Panc1 (cell line): ENCODE data around the gene CTCFL. TPM values are rescaled to one million over a fixed set of nuclear protein-coding genes. Genes with fewer than 3 reads are reported as not detected.

ENCODE experiments used
- ATAC-seq: fragments of 200-7000 bp; cut with Tn5 transposase; 2 replicates; pipeline ENCODE4 v1.9.1; 2020; ENCODE audit warnings: mild to moderate bottlenecking, moderate library complexity
- BruUV-seq: library from RNA; stranded (reverse); fragments of 400-500 nt; replicated peaks from 2 replicates; lab custom pipeline; 2021; lab: Mats Ljungman, UMichigan
- CTCF ChIA-PET: fragments of 300-600 bp; sonication (Branson Sonifier 250); formaldehyde crosslinking; loops from one replicate; lab custom pipeline; 2022; ENCODE audit warnings: antibody characterized with exemption; lab: Charles Lee
- POLR2A ChIA-PET: fragments of 300-600 bp; sonication (Branson Sonifier 250); formaldehyde crosslinking; loops from one replicate; lab custom pipeline; 2022; ENCODE audit warnings: antibody characterized with exemption; lab: Charles Lee
- DNase-seq: peaks from one replicate; pipeline ENCODE4 v3.0.0-alpha.2; 2010; ENCODE audit warnings: low read depth, low spot score
- H3K27ac ChIP-seq: 2 replicates; pipeline ENCODE4 v1.5.1; 2011; ENCODE audit warnings: mild to moderate bottlenecking, low read length, inconsistent platforms
- H3K27me3 ChIP-seq: fragments of 200-500 bp; sonication (Bioruptor generic); 2 replicates; pipeline ENCODE4 v1.6.0; 2014; ENCODE audit warnings: low read length, inconsistent platforms; ENCODE audit not compliant: control insufficient read depth, insufficient read depth
- H3K36me3 ChIP-seq: fragments of 200-500 bp; sonication (Bioruptor generic); 2 replicates; pipeline ENCODE4 v1.5.1; 2014; ENCODE audit warnings: inconsistent platforms, mild to moderate bottlenecking, low read length, moderate library complexity; ENCODE audit not compliant: control insufficient read depth, insufficient read depth
- H3K4me1 ChIP-seq: 2 replicates; pipeline ENCODE4 v1.5.1; 2011; ENCODE audit warnings: inconsistent platforms, mild to moderate bottlenecking, low read length, moderate library complexity; ENCODE audit not compliant: control insufficient read depth, insufficient read depth
- H3K4me3 ChIP-seq, 2 experiments: 2 replicates each; pipeline ENCODE4 v1.5.1; 2011 to 2012; ENCODE audit warnings: low read depth in 2 of 2, low read length in 2 of 2, mild to moderate bottlenecking in 2 of 2, inconsistent platforms in 1 of 2, moderate library complexity in 1 of 2
- H3K9me3 ChIP-seq: fragments of 200-500 bp; sonication (Bioruptor generic); 2 replicates; pipeline ENCODE4 v1.5.1; 2014; ENCODE audit warnings: low read depth, mild to moderate bottlenecking, inconsistent platforms, low read length, moderate library complexity; ENCODE audit not compliant: control insufficient read depth, insufficient read depth
- POLR2AphosphoS5 ChIP-seq: IDR thresholded peaks from 2 replicates; pipeline ENCODE4 v1.6.1; 2012; ENCODE audit warnings: mild to moderate bottlenecking, low read depth, low read length, moderate library complexity
- SIN3A ChIP-seq: IDR thresholded peaks from 2 replicates; pipeline ENCODE4 v1.6.1; 2012; ENCODE audit warnings: low read depth, mild to moderate bottlenecking, low read length, moderate library complexity, borderline replicate concordance; ENCODE audit not compliant: insufficient read depth
- TCF7L2 ChIP-seq: IDR thresholded peaks from 2 replicates; pipeline ENCODE4 v1.6.1; 2011; ENCODE audit warnings: mild to moderate bottlenecking, low read depth, low read length, inconsistent platforms
- in situ Hi-C: cut with HindIII; loops from 2 replicates; pipeline ENCODE4 v1.10.0; 2016; ENCODE audit warnings: low sequenced_read_pairs, low pct_unique_long_range_greater_than_20kb
- intact Hi-C: fragments of 100-400 bp; cut with micrococcal nuclease; formaldehyde crosslinking; loops from one replicate; pipeline ENCODE4 v1.10.0; 2022; ENCODE audit not compliant: unreplicated experiment
- total RNA-seq: library from RNA; stranded (reverse); gene quantifications from one replicate; pipeline ENCODE4 v1.2.1, GENCODE V29; 2021; ENCODE audit not compliant: unreplicated experiment
- TF ChIP-seq, protein P1 (sequence below): fragments of 450-650 bp; IDR thresholded peaks from 2 replicates; pipeline ENCODE4 v1.5.1; 2017; ENCODE audit warnings: mild to moderate bottlenecking
- TF ChIP-seq, protein P2 (sequence below), 2 experiments: IDR thresholded peaks; 2 replicates each; pipeline ENCODE4 v1.6.1; 2011 to 2012; ENCODE audit warnings: low read depth in 2 of 2, control low read depth in 1 of 2, low read length in 1 of 2, mild to moderate bottlenecking in 1 of 2, moderate library complexity in 1 of 2; ENCODE audit not compliant: insufficient read depth in 1 of 2

Gene CTCFL
- total RNA-seq, 1 experiment from 2014 or later, result 0.05 TPM

GRCh38 chr20:57484772-57485171 lies 40.2 kb downstream of the CTCFL start:
- Histone ChIP-seq H3K9me3 (no peaks in the 10 kb centered on the region), H3K4me3 (no peak overlapping the region), H3K27me3 (no peaks in the 10 kb centered on the region), H3K4me1 (no peaks in the 10 kb centered on the region), H3K36me3 (no peaks in the 10 kb centered on the region), H3K27ac (no peak overlapping the region)
- in situ Hi-C loops (no loop called here), intact Hi-C loops (no loop called here)
- BruUV-seq, result no TSS peak
- DNase-seq, result no peak
- POLR2A ChIA-PET, result no interaction called here
- CTCF ChIA-PET, result no interaction called here
- ATAC-seq, result no peak
- no peak for TF ChIP-seq SIN3A
- TF ChIP-seq, protein P1, sequence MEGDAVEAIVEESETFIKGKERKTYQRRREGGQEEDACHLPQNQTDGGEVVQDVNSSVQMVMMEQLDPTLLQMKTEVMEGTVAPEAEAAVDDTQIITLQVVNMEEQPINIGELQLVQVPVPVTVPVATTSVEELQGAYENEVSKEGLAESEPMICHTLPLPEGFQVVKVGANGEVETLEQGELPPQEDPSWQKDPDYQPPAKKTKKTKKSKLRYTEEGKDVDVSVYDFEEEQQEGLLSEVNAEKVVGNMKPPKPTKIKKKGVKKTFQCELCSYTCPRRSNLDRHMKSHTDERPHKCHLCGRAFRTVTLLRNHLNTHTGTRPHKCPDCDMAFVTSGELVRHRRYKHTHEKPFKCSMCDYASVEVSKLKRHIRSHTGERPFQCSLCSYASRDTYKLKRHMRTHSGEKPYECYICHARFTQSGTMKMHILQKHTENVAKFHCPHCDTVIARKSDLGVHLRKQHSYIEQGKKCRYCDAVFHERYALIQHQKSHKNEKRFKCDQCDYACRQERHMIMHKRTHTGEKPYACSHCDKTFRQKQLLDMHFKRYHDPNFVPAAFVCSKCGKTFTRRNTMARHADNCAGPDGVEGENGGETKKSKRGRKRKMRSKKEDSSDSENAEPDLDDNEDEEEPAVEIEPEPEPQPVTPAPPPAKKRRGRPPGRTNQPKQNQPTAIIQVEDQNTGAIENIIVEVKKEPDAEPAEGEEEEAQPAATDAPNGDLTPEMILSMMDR, result no peak
- no peak for TF ChIP-seq TCF7L2
- TF ChIP-seq, protein P2, sequence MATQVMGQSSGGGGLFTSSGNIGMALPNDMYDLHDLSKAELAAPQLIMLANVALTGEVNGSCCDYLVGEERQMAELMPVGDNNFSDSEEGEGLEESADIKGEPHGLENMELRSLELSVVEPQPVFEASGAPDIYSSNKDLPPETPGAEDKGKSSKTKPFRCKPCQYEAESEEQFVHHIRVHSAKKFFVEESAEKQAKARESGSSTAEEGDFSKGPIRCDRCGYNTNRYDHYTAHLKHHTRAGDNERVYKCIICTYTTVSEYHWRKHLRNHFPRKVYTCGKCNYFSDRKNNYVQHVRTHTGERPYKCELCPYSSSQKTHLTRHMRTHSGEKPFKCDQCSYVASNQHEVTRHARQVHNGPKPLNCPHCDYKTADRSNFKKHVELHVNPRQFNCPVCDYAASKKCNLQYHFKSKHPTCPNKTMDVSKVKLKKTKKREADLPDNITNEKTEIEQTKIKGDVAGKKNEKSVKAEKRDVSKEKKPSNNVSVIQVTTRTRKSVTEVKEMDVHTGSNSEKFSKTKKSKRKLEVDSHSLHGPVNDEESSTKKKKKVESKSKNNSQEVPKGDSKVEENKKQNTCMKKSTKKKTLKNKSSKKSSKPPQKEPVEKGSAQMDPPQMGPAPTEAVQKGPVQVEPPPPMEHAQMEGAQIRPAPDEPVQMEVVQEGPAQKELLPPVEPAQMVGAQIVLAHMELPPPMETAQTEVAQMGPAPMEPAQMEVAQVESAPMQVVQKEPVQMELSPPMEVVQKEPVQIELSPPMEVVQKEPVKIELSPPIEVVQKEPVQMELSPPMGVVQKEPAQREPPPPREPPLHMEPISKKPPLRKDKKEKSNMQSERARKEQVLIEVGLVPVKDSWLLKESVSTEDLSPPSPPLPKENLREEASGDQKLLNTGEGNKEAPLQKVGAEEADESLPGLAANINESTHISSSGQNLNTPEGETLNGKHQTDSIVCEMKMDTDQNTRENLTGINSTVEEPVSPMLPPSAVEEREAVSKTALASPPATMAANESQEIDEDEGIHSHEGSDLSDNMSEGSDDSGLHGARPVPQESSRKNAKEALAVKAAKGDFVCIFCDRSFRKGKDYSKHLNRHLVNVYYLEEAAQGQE (IDR thresholded peaks at IDR 0.05; ENCODE audit: insufficient read depth in 1 of 2, low read depth in 2 of 2, low read length in 1 of 2), result no peak
- TF ChIP-seq POLR2AphosphoS5, result no peak

DNA sequence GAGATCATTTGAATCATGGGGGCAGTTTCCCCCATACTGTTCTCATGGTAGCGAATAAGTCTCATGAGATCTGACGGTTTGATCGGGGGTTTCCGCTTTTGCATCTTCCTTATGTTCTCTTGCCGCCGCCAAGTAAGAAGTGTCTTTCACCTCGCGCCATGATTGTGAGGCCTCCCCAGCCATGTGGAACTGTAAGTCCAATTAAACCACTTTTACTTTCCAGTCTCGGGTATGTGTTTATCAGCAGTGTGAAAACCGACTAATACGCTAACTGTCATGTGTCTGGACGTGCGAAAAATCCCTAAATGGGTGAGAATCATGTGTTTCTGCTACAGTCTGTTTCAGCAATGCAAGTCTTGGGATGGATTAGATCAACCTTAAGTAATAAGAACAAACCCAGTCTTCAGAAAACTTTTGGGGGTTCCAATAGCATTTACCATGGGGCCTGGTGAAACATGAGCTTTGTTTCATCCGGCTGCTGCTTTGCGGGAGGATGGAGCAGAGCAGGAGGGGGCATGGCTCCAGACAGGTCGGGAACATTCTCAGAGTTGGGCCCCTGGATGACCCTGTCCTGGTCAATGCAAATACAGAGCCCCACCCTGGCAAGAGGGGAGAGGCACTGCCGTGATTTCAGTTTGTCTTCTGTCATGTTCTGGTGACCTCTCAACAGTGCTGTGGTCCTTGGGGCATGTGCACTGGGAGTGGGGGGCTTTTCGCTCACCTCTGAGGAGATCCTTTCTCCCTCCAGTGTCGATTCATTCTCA lies 41.5 kb downstream of the CTCFL start:
- DNase-seq (no peak), ATAC-seq (no peak)
- Histone ChIP-seq H3K36me3 (no peaks in the 10 kb centered on the region), H3K9me3 (no peaks in the 10 kb centered on the region), H3K27me3 (no peaks in the 10 kb centered on the region), H3K4me1 (no peaks in the 10 kb centered on the region), H3K27ac (no peak overlapping the region), H3K4me3 (no peak overlapping the region)
- intact Hi-C loops, result no loop called here
- ChIA-PET CTCF (no interaction called here), POLR2A (no interaction called here)
- TF ChIP-seq, protein P2 (IDR thresholded peaks at IDR 0.05; ENCODE audit: insufficient read depth in 1 of 2, low read depth in 2 of 2, low read length in 1 of 2), result no peak
- TF ChIP-seq POLR2AphosphoS5, result no peak
- TF ChIP-seq TCF7L2, result no peak
- BruUV-seq, result no TSS peak
- in situ Hi-C loops, result no loop called here
